GM18502 (cell line): ENCODE data around the gene MBIP.
"Not testable (repeated sequence)": the region's sequence is repeated elsewhere in the genome, so short reads cannot be mapped to it uniquely, and the experiment has no call there.

ENCODE experiments used
- ATAC-seq: cut with Tn5 transposase; IDR thresholded peaks from one replicate; pipeline ENCODE4 v1.9.1; 2021; ENCODE audit warnings: mild to moderate bottlenecking; ENCODE audit not compliant: unreplicated experiment, poor library complexity

MBIP gene

GRCh38 chr14:36320200-36320896 lies at the start of gene MBIP:
Gene MBIP, minus strand, starts transcription at chr14:36320637. Its CDS starts 49 bp downstream, at chr14:36320588.
- ATAC-seq, result peak; percentile 99

- ATAC-seq, result no peak
These were observed 47.7 kb upstream of the MBIP start for GRCh38 chr14:36367985-36368774.

- ATAC-seq, result no peak
These were observed 45.3 kb upstream of the MBIP start for GRCh38 chr14:36365766-36366165.

GRCh38 chr14:36363704-36364103 lies 43.3 kb upstream of the MBIP start:
- ATAC-seq, result no peak

GRCh38 chr14:36362648-36363047 lies 42.2 kb upstream of the MBIP start:
- no peak for ATAC-seq

DNA sequence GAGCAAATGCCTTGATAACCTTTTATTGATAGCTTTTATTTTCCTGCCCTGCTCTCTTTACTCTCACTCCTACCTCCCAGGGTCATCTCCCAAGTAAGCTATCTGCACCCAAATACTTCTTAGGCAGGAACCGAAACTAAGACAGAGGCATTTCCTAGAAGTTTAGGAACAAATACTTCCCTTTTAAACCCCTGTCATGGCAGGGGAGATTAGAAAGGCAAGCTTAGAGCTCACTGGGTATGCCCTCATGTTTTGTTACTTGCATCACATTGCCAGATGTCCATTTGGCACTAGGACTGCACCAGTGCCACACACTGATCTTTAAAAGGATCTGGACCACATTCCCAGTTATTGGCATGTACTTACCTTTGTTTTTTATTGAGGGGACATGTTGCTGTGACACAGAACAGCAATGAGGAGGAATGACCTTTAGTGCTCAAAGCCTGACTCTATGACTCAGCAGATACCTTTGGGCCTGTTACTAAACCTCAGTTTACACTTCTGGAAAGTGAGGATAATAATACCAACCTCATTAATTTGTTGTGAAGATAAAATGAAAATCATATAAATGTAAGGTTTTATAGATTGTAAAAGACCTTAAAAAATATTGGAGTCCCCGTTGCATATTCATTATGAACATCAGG lies 40.9 kb upstream of the MBIP start:
- no peak for ATAC-seq

GRCh38 chr14:36356862-36357261 lies 36.4 kb upstream of the MBIP start:
- no peak for ATAC-seq

- no peak for ATAC-seq
These were observed 25.6 kb upstream of the MBIP start for GRCh38 chr14:36346052-36346451.

DNA sequence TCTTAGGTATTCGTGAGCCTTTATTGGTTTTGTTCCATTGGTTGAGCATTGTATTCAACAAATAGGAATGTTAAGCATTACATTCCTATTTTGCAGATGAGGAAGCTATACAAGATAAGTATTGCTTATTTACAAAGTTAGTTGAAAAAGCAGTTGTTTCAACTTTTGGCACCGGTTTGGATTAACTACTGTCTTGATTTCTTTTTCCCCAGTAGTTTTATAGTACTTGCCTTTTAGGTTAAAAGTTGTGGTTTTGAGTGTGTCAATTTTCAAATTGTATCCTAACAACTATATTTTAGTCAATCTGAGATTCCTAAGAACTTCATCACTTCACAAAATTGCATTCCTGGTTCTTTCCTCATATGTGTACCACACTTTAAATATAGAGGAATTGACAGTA lies 23.8 kb upstream of the MBIP start:
- no peak for ATAC-seq

- ATAC-seq, result not testable (repeated sequence)
These were observed 21.4 kb upstream of the MBIP start for GRCh38 chr14:36341811-36342210.

DNA sequence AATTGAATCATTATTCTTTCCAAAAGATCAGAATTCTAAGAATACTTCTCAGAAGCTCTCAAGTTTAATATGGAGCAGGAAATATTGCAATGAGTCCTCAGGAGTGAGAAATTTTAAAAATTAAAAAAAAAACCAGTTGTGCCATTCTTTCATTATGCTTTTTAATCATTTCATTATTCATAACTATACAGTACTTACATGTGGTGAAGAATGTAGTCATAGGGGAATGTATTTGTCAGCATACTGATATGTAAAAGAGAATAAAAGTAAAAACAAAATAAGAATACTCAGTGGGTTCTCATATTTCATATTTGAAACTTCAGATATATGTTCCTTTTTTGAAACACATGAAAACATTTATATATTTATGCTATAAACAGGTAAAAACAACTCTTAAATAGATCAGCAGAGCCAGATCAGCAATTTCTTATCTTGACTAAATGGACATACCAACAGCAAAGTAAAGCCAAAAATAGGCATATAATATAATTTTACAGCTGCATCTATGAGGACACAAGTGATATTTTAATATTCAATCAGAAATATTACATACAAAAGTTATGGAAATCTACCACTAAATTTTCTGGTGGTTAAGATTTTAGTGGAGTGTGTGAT lies 19.9 kb upstream of the MBIP start:
- no peak for ATAC-seq

DNA sequence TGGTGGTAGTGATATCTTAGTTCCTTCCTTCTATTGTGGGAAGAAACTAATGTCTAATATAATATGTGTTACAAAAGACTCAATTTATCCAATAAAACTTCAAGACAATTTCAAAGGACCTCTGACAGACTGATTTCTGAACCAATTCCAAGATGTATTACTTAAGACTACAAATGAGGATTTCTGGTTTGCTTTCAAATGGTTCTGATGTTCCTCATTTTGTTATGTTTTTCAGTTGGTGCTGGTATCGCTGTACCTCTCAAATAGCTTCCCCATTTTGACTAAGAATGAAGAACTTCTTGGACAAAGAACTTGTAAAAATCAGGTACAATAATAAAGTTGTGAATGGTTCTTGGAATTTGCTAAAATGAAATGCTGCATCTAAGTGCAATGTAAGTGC lies 19.4 kb upstream of the MBIP start:
- ATAC-seq, result no peak

DNA sequence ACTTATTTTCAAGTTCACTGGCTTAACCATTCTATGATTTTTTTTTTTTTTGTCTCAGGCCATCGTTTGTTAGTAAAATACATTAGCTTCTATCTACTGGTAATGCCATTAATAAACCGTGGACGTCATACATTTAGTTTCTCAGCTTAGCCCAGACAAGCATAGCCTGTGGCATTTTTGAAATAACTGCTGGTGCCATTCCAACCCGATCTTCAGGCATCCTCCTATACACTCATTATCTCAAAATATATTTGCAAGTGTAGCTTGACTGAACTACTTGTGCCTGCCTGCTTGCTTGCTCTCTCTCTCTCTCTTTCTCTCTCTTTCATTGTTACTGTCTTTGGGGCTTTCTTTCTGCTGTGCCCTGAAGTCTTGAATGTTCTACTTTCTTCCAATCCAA lies 12.7 kb upstream of the MBIP start:
- ATAC-seq, result no peak

DNA sequence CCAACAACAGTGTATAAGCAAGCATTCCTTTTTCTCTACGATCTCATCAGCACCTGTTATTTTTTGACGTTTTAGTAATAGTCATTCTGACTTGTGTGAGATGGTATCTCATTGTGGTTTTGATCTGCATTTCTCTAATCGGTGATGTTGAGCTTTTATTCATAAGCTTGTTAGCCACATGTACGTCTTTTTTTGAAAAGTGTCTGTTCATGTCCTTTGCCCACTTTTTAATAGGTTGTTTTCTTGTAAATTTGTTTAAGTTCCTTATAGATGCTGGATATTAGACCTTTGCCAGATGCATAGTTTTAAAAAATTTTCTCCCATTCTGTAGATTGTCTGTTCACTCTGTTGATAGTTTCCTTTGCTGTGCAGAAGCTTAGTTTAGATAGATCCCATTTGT lies 7.1 kb upstream of the MBIP start:
- not testable (repeated sequence) for ATAC-seq

- no peak for ATAC-seq
These were observed 5.4 kb upstream of the MBIP start for GRCh38 chr14:36325853-36326252.

DNA sequence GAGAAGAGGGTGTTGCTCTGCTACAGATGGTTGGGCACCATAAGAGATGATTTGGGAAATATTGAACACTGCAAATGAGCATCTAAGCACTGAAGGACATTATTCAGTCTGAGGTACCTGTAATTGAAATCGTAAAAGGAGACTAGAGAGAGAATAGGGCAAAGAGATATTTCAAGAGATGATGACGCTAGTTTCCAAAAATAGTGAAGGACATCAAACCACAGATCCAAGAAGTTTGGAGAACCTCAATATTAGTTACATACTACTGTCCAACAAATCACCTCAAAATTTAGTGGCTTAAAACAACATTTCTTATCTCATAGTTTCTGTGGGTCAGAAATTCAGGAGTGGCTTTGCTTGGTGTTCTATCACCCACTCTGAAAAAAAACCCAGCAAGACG lies 4.5 kb upstream of the MBIP start:
- no peak for ATAC-seq

- peak; percentile 41 for ATAC-seq
These were observed 502 bp upstream of the MBIP start for GRCh38 chr14:36320897-36321381.

DNA sequence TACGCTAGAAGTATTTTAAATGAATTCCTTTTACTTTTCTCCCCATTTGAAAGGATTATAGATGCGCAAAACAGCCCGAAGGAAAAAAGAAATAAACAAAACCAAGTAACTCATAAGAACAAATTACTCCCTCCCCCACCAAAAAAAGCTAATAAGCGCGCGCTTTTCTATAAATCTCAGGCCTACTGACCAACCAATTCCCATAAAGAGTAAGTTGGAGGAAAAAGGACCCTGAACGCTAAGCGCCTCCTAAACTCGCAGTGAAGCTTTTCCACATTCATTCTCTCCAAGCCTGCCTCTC lies 588 bp downstream of the MBIP start:
- ATAC-seq, result no peak

GRCh38 chr14:36317650-36318049 lies 2.8 kb downstream of the MBIP start:
- no peak for ATAC-seq

- no peak for ATAC-seq
These were observed 4.3 kb downstream of the MBIP start for GRCh38 chr14:36316131-36316530.
